ENCODE results near the gene FAM219A.

Gene FAM219A

DNA sequence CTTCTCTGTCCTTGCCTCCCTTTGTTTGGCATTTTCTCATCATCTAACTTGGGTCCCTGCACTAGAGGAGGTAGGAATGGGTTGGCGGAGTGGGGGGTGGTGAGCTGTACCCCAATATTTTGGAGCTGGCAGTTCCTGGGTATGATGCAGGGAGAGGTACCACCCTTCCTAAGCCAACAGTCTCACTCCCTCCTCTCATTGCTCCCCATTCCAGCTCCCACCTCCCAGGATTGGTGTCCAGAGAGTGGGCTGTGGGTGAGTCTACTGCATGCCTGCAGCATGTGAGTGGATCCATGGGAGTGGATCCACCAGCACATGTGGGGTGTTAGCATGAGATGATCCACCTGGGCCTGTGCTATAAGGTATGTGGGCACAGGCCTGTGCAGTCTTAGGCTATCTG lies 59.5 kb downstream of the FAM219A start:
- DNase-seq = no peak

DNA sequence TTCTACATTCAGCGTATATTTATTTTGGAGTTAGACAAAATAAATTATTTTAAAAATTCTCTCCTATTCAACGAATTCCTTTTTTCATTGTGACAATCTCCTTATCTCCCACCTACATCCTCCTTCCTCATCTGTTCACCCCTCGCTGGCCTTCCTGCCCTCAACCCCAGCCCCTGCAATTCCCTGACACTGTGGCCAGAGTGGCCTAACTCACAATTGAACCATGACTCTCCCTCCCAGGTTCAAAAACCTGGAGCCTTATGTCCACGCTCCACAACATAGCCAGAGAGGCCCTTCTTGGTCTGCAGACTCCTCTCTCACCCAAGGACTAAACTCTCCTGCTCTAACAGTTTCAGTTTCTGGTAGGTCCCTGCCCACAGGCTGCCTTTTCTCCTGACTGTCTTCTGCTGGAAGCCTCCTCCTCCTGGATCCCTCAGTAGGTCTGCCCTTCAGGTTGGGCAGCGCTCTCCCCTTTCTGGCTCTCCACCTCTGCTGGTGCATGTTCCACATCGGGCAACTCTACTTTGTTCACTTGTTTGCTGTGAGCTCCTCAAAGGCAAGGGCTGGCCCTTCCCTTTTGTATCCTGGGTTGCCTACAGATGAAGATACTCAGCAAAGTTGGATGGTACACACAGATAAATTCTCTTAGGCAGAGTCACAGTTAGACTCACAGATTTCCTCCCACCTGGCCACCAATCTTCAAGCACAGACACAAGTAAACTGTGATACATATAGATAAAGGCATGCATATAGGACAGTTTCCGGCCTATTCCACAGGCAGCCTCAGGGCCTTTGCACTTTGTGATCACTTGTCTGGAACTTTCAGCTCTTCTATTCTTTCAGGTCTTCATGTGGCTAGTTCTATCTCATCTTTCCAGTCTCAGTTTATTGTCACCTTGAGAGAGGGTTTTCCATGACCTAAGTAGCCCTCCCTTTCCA lies 61.8 kb downstream of the FAM219A start:
- no peak for DNase-seq

DNA sequence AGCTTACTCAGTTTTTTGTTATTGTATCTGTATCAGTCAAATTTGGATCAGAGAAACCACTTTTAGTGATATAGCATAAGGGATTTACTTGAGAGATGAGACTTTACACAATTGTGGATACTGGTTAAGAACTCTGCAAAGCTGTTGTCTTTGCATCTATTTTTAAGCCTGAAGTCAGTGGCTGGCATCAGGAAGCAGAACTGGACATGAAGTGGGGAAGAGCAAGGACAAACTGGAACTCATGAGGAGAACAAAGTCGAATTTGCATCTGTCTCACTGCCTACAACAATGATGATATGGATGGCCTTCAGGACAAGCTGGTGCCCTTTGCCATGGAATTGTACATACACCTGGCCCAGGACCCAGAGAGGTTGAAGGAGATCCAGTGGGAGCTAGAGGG lies 65.9 kb downstream of the FAM219A start:
- DNase-seq = no peak

DNA sequence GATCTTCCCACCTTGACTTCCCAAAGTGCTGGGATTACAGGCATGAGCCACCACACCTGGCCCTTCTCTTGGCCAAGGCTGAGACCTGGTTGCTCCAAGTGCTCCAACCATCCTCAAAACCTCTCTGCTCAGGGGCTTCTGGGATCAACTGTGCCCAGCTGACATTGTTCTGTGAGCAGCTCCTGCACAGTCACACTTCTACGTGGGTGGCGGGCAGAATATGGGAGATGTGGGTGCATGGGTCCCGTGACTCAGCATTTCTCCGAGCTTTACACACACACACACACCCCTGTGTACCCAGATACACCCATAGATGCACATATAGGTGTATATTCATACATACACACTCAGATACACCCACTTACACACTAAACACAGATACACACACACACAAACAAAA lies 71.1 kb downstream of the FAM219A start:
- no peak for DNase-seq

DNA sequence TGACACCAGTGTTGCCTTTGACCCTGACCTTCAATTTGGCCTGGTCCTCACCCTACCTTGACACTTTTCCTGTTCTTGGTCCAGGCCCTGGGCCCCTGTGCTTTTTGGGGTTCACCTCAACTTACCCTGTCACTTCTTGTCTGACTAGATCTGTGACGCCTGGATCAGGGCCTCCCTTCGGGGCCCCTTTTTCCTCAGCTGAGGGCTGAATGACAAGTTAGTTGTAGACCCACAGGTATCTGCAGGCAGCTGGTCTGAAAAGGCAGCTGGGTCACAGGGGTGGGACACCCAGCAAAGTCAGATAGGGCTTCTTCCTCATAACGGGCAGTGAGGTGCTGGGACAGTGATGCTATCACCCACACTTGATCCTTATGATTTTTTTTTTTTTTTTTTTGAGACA lies 71.7 kb downstream of the FAM219A start:
- DNase-seq = no peak

DNA sequence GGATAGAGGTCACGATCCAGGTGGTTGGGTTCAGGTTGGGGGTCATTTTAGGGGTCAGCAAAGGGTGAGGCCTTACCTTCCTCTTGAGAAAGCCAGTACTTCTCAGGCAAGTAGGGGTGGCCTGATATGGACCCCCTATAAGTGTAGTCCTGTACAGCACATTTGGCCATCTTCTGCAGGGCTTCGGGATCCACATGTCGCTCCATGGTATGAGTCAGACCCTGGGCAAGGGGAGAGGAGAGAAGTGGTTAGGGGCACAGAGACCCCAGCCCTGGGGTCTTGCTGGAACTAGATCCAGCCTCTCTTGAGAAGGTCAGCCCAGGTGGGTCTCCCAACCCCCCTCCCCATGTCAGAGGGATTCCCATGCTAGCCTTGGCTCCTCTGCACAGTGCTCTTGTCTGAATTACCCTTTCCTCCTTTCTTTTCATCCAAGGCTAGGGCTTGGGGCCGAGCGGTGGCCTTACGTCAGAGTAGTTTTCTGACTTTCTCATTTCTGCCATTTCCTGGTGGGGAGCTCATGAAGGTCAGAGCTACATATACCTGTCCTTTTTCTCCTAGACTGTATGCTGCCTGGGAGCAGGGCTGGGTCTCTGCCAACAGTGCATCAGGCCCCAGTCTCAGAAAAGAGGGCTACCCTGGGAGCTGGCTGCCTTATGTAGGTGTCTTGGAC lies 72.7 kb downstream of the FAM219A start:
- DNase-seq = no peak

DNA sequence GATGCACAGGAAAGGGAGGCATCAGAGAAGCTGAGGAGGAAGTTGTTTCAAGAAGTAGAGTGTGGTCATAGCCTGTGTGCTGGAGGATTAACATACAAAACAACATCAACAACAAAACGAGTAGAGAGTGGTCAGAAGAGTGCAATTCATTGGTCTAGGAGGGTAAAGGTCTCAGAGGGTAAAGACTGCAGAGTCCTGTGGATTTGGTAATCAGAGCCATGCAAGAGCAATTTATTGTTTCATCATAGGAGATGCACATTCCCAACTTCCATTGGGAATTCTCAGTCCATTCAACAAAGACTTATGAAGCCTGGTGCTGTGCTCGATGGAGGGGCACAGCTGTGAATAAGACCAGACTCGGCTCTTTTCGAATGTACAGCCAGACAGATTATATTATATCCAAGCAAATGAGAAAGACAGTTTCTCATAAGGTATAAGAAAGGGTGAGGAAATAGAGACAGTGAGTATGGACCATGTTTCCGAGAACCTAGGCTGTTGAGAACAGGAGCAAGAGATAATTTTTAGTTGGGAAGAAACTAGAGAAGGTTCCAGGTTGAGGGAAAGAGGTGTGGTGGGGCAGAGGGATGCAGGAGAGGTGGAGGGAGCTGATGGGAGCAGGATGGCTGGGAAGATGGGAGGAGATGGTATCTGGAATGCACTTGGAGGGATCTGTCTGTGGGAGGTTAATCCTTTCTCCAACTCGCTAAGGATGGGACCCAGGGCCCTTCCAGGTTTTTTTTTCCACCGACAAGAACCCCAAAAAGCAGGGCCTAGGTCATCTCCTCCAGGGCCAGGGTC lies 73.8 kb downstream of the FAM219A start:
- no peak for DNase-seq

DNA sequence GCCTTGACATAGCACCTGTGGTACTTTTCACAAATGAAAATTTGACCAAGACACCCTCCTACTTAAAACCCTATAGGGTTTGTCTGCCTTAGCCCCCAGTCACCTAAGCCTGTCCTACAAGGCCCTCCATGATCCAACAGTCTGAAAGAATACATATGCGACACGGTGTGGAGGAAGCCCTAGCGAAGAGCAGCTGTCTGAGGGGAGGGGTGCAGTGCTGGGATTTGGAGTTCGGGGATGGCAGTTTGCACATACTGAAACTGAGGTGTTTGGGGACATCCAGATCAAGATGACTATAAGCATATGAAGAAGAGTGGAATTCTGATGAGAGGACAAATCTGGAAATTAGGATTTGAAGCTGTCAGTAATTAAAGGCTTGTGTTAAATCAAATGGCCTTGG lies 74.5 kb downstream of the FAM219A start:
- DNase-seq = no peak

DNA sequence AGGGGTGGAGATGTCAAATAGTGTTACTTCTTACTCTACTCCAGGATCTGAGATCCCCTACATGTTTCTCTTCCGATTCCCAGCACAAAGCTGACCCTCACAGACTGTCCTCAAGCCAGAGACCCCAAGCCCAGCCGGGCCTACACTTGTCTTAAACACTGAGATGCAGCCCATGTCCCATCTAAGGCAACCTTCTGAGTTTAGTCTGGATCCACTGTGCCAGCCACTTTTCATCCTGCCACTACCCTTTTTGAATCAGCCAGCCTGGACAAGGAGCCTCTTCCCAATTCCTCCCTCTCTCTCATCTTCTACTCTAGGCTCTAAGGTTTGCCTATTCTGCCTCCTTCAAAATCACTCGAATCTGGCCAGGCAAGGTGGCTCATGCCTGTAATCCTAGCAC lies 75.5 kb downstream of the FAM219A start:
- no peak for DNase-seq

DNA sequence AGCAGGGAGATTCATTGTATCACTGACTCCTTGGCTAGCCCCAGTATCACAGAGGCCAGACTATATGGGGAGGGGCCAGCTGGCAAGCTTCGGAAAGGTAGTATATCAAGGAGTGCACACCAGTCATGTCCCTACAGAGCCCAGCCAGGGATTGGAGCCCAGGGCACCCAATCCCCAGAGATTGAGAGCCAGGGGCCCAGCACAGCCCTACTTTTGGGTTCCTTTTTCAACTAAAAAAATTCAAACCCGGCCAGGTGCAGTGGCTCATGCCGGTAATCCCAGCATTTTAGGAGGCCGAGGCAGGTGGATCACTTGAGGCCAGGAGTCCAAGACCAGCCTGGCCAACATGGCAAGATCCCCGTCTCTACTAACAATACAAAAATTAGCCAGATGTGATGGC lies 76.3 kb downstream of the FAM219A start:
- DNase-seq = no peak

DNA sequence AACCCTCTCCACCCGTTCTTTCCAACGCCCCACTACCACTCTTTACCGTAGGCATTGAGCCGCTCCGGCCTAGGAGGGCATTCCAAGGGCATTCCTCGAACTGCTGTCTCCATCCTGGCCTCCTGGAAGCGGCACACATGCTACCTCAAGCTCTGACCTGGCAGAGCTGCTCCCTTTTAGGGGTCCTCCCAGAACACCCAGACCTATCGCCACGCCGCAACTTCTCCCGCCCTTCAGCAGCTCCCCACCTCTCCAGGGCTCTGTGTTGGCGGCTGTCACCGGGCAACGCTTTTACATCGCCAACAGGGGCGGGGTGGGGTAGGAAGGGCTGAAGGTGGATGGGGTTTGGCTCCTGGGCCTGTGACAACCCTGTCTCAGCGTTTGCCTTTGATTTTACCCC lies 77.0 kb downstream of the FAM219A start:
- no peak for DNase-seq

DNA sequence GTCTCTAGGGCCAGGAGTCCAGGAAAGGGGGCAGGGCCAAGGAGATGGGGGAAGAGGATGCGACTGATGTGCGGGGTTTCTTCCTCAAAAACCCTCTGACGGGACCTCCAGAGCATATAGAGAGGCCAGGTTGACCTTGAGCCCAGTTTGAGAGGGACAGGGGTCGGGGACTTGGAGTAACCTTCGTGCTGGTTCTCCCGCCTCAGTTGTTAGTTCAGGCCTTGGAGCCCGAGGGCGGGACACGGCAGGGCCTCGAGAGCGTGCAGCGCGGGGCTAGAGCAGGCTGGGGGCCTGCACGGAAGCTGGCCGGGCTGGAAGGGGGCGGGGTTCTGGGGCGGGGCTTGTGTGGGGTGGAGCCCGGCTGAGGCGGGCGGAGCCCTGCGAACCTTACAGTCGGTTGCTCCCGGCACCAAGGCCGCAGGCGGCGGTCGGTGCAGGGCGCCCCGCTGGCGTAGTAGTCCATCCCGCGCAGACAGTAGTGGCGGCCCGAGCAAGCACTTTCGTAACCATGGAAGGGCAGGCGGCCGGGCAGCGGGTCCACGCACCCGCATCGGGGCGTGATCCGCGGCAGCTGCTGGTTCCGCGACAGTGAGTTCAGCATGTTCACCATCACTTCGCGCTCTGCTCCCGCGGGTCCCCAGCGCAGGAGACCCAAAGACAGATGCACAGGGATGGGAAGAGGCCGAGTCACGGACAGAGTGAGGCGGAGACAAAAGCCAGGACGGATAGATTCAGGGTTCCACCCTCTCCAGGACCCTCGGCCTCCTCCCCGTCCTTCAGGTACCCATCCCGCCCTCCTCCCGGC lies 77.7 kb downstream of the FAM219A start:
- no peak for DNase-seq

DNA sequence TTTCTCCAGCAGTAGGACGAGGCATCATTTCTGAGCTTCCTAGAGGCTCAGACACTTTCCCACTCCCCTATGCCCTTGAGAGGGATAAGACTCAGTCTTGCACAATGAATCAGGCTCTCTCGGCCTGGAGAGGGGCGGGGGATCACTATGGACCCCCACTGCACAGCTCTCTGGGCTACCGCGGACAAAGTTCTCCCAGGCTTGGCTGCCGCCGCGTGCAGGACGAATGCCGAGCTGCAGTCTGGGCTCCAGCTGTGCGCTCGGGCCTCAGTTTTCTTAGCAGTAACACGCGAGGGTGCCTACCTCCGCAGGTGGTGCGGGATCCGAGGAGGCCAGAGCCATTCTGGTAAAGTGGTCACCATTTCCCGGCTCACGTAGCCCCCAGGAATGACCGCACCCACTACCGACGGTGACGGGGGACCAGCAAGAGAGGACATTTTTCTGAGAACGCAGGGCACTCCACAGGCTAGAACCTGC lies 78.3 kb downstream of the FAM219A start:
- no peak for DNase-seq

DNA sequence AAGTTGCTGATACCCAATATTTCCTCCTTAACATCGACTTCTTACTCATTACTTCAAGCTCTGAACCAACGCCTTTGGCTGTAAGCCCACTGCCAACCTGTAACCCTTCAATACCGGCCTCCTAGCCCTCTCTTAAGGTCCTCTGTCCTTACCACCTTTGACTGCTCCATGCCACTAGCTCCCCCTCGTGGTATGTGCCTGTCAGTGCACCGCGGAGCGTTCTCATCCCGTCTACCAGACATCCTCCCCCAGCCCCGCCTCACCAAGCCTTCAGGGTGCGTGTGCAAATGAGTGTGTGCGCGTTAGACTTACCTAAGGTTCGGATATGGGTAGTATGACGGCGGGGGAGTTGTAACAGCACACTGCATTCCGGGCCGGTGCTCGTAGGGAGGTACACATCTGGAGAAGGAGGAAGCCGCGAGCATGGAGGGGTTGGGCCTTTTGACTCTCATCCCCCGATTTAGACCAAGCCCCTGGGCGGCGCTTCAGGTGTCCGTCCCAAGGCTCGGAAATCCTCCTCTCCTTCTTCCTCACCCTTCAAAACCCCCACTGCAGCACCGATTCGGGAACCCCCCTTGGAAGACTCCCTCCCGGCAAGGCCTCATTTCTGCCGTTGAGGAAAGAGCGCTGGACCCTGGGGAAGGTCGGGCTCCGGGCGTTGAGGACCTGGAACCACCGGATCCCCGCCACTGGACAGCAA lies 78.9 kb downstream of the FAM219A start:
- peak in 1 of 2 experiments; percentile 48 for DNase-seq

DNA sequence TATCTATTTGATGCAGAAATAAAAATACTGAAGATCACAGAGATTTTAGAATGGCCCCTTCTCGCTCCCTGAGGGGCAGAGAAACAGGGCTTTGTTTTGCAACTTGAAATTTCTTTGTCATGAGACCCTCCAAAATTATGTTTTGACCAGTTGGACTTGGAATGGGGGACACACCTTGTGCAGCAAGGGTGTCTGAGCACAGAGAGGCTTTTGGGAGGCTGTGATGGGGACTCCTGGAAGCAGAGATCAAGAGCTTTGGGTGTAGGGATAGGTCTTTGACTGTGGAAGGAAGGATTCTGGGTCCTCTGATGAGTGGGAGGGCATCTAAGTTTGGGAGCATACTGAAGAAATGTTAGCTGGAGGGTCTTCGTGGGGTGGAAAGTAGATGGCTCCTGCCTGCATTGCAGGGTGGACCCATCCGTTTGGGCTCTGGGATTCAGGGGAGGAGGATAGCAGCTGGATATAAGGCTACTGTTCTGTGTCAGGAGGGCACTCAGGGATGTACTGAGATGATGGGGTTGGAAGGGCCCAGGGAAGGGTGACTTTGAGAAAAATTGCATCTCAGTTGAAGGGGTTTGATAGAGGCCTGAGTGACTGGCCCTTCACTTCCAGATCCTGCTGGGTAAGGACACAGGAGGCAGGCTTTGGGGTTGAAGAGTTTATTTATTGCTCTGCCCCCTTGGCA lies 79.9 kb downstream of the FAM219A start:
- no peak for DNase-seq

DNA sequence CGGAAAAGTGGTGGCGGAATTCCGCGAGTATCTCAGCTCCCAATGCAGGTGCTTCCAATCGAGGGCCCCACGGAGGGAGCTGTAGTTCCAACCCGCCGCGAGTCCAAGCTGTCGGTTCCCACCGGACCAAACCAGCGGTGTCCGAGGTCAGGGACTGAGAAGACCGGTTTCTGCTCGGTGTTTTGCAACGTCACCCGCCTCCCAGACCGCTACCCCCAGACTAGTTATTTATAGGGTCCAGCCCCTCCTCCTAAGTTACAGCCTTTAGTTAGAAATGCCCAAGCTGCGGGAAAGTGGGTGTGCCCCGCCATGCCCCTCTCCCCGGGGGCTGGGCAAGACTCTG lies 81.0 kb downstream of the FAM219A start:
- no peak for DNase-seq

DNA sequence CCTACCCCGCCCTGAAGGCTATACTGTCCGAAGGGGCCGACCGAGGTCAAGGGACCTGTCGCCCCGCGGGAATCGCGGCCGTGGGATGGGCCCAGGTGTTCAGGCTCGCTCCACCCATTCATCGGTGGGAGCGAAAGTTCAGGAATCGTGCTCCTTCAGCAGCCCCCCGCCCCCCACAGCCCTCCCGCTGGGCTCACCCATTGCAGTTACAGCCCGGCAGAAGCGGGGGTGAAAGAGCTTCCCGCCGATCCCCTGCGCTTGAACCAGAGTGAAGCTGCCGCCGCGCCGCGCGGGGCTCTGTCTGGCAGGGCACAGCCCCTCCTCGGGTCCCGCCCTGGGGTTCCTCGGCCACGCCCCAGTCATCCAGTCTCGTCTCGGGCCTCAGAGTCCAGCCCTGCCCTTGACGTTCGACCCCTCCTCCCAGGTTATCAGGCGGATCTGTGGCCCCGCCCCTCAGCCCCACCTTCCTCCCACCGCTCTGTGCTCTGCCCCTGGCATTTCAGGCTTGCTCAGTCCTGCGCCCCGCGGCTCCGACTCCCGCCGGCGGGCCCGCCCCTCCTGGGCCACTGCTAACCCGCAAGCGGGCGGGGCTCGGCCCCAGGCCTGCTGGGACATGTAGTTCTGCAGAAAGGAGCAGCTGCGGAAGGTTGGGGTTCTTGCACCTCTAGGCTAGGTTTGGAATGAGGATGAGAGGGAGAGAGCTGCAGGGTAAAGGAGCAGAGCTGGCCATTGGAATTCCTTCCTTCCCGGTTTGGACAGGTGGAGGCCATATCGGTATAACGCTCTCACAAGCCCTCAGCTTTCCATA lies 81.6 kb downstream of the FAM219A start, which contains the start of gene MYORG:
Gene MYORG, minus strand, starts transcription at position 303 of the 808 bp plus-strand sequence. CDS start 3,955 bp downstream, outside the sequence.
- peak; percentile 83 to 92 for DNase-seq

DNA sequence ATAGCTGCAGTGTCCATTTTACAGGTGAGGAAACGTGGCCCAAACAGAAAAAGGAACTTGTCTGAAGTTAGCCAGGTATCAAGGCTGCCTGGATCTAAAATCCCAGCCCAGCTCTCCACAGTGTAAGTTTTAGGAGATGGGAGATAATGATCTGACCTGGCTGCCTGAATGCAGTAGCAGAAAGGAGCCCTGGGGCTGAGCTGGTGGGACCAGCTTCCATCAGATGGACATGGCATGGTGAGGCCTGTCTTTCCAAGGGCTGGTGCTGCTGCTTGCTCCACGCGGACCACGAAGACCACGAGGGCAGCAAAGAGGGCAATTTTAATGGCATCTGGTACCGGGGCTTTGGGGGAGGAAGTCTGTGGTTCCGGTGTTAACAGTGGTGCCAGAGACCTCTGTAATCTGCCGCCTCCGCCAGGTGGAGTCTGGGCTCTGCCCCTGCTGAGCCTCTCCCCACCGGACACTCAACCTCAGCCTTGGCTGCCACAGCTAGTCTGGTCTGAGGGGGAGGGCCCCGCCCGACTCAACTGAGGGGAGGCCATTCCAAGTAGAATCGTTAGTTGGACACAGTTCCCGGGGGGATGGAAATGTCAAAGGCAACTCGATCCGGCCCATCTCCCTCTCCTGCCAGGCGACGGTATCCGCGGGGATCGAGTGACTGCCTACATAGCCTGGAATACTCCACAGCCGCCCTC lies 82.3 kb downstream of the FAM219A start:
- no peak for DNase-seq

DNA sequence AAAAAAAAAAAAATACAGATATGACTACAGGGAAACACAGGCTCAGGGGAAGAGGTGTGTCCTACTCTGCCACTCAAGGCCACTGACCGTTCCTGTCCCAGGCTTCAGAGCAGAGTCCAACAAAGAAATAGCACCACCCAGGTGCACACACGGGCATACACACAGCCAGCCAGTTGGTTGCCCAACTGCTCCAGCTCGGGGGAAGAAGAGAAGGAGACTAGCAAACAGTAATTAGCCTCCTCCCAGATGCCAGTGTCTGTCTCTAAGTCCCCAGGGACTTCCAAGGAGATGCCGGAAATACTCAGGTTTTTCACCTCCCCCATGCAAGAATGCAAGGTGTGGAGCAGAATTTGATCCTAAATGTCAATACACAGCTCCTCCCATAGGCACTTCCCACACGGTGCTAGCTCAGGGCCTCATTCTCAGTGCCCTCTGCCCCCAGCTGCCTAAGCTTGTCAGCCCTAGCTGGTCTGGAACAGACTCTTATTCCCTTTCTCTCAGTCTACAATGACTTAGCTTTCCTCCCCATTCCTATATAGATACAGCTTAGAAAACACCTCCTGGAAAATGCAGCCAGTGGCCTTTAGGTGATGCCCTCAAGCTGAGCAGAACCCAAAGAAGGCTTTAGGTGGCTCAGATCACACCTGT lies 83.3 kb downstream of the FAM219A start:
- DNase-seq = no peak
